GM19025 (cell line): ENCODE measurements around the gene FAM219B.
"Not testable (repeated sequence)": the region's sequence is repeated elsewhere in the genome, so short reads cannot be mapped to it uniquely, and the experiment has no call there.

ENCODE experiments used
- ATAC-seq: cut with Tn5 transposase; IDR thresholded peaks from one replicate; pipeline ENCODE4 v1.9.1; 2021; ENCODE audit warnings: mild to moderate bottlenecking, low read depth, moderate library complexity; ENCODE audit not compliant: unreplicated experiment

The FAM219B gene

GRCh38 chr15:74904190-74904805 is 2.4 kb downstream of the FAM219B start:
- ATAC-seq = no peak

- no peak for ATAC-seq
Measured at GRCh38 chr15:74903676-74904075, 3.0 kb downstream of the FAM219B start.

- no peak for ATAC-seq
Measured at GRCh38 chr15:74902295-74903075, 4.2 kb downstream of the FAM219B start.

- ATAC-seq = no peak
Measured at GRCh38 chr15:74901612-74902063, 5.0 kb downstream of the FAM219B start.

- ATAC-seq = no peak
Measured at GRCh38 chr15:74897300-74897701, 9.3 kb downstream of the FAM219B start.

- no peak for ATAC-seq
Measured at GRCh38 chr15:74896316-74896715, 10.3 kb downstream of the FAM219B start.

- ATAC-seq = no peak
Measured at GRCh38 chr15:74895830-74896229, 10.8 kb downstream of the FAM219B start.

- not testable (repeated sequence) for ATAC-seq
Measured at GRCh38 chr15:74894383-74894782, 12.3 kb downstream of the FAM219B start.

GRCh38 chr15:74893627-74894026 is 13.0 kb downstream of the FAM219B start:
- ATAC-seq = no peak

- no peak for ATAC-seq
Measured at GRCh38 chr15:74892931-74893330, 13.7 kb downstream of the FAM219B start.

- ATAC-seq = no peak
Measured at GRCh38 chr15:74892313-74892712, 14.3 kb downstream of the FAM219B start.

- no peak for ATAC-seq
Measured at GRCh38 chr15:74891469-74891868, 15.2 kb downstream of the FAM219B start.

GRCh38 chr15:74890665-74890960 is 16.0 kb downstream of the FAM219B start:
- no peak for ATAC-seq

GRCh38 chr15:74889883-74890664 is 16.6 kb downstream of the FAM219B start, which contains the start of gene MPI:
TSS of gene MPI (plus strand) at chr15:74890042. CDS start at chr15:74890074, 32 bp downstream.
- ATAC-seq = peak; percentile 97

- ATAC-seq = peak; percentile 19
Measured at GRCh38 chr15:74889390-74889882, 17.2 kb downstream of the FAM219B start.

- no peak for ATAC-seq
Measured at GRCh38 chr15:74888716-74889115, 17.9 kb downstream of the FAM219B start.

- ATAC-seq = not testable (repeated sequence)
Measured at GRCh38 chr15:74887537-74888193, 19.0 kb downstream of the FAM219B start.

- no peak for ATAC-seq
Measured at GRCh38 chr15:74885461-74885860, 21.2 kb downstream of the FAM219B start.

GRCh38 chr15:74884428-74885223 is 22.0 kb downstream of the FAM219B start:
- ATAC-seq = no peak

- ATAC-seq = no peak
Measured at GRCh38 chr15:74882528-74882927, 24.1 kb downstream of the FAM219B start.
